Measurements from ENCODE around the gene C10orf71. TPM values are rescaled to one million over a fixed set of nuclear protein-coding genes. Genes with fewer than 3 reads are reported as not detected.

The C10orf71 gene
- total and polyA plus RNA-seq, 2 experiments from 2014 or later: not detected

Other genes with a start within 250 kb of the C10orf71 start
- gene VSTM4, start 183.6 kb upstream of the C10orf71 start, total RNA-seq: 6.5 and 10.2 TPM in 2 replicates
- 8.5 and 9.0 TPM in 2 replicates for gene VSTM4, start 183.6 kb upstream of the C10orf71 start, polyA plus RNA-seq
- gene FAM170B, start 165.1 kb upstream of the C10orf71 start, total RNA-seq: not detected in 2 replicates
- gene FAM170B, start 165.1 kb upstream of the C10orf71 start, polyA plus RNA-seq: not detected in 2 replicates
- gene TMEM273, start 110.8 kb upstream of the C10orf71 start, total RNA-seq: 0.27 and 1.2 TPM in 2 replicates
- gene TMEM273, start 110.8 kb upstream of the C10orf71 start, polyA plus RNA-seq: 1.9 TPM in 1 of 2 replicates, not detected in the other
- not detected in 2 replicates for gene DRGX, start 96.9 kb downstream of the C10orf71 start, total RNA-seq
- not detected in 2 replicates for gene DRGX, start 96.9 kb downstream of the C10orf71 start, polyA plus RNA-seq
- 15.6 and 16.5 TPM in 2 replicates for gene ERCC6, start 240.0 kb downstream of the C10orf71 start, total RNA-seq
- gene ERCC6, start 240.0 kb downstream of the C10orf71 start, polyA plus RNA-seq: 6.9 and 7.3 TPM in 2 replicates